PC-9 (cell line): Measurements from ENCODE around the gene RTP5.

Source experiments
- CTCF ChIP-seq: fragments of 200-600 bp; sonication (generic); conservative IDR thresholded peaks from 2 replicates; pipeline ENCODE4 v1.6.1; 2017; ENCODE audit warnings: mixed run types, antibody characterized with exemption, mild to moderate bottlenecking, moderate library complexity
- EZH2 ChIP-seq: fragments of 200-600 bp; sonication (generic); IDR thresholded peaks from 2 replicates; pipeline ENCODE4 v1.8.0; 2017; ENCODE audit warnings: antibody characterized with exemption, low read depth

- TF ChIP-seq CTCF (no peak), EZH2 (no peak)
Observed at GRCh38 chr2:241886840-241887447, 17.4 kb downstream of the RTP5 start.
